IMR-90 (cell line): ENCODE results near the gene FAM118A. TPM values are rescaled to one million over a fixed set of nuclear protein-coding genes. Genes with fewer than 3 reads are reported as not detected.
A peak's percentile ranks its signal among the peaks of the same experiment; 100 is the strongest.

Experiments
- ATAC-seq: fragments of 200-7000 bp; cut with Tn5 transposase; 2 replicates; pipeline ENCODE4 v1.9.1; 2020; ENCODE audit warnings: low read depth, mild to moderate bottlenecking, moderate library complexity
- BruUV-seq: library from RNA; stranded (reverse); fragments of 400-500 nt; replicated peaks from 2 replicates; lab custom pipeline; 2021; lab: Mats Ljungman, UMichigan
- CTCF ChIA-PET: fragments of 300-600 bp; formaldehyde crosslinking; extraction: SDS; loops from one replicate; lab custom pipeline; 2021; ENCODE audit warnings: antibody characterized with exemption; lab: Yijun Ruan, JAX
- POLR2A ChIA-PET: fragments of 300-600 bp; sonication (Branson Sonifier 250); formaldehyde crosslinking; loops from one replicate; lab custom pipeline; 2022; ENCODE audit warnings: antibody characterized with exemption; ENCODE audit not compliant: unreplicated experiment; lab: Charles Lee
- DNase-seq: peaks from one replicate; pipeline ENCODE4 v3.0.0; 2013
- H2AFZ ChIP-seq: replicated peaks from 2 replicates; pipeline ENCODE3; 2013; ENCODE audit warnings: low read length, mild to moderate bottlenecking; ENCODE audit not compliant: poor library complexity
- H2AK5ac ChIP-seq: 2 replicates; pipeline ENCODE4 v1.6.1; 2013; ENCODE audit warnings: low read depth, low read length, inconsistent platforms
- H2AK9ac ChIP-seq: replicated peaks from 2 replicates; pipeline ENCODE3; 2013; ENCODE audit warnings: mild to moderate bottlenecking, low read depth, low read length, moderate library complexity; ENCODE audit not compliant: poor library complexity
- H2BK120ac ChIP-seq: 2 replicates; pipeline ENCODE4 v1.6.1; 2013; ENCODE audit warnings: low read depth, low read length, inconsistent platforms
- H2BK15ac ChIP-seq: 3 replicates; pipeline ENCODE4 v1.6.1; 2013; ENCODE audit warnings: low read depth, low read length, inconsistent platforms
- H2BK20ac ChIP-seq: 2 replicates; pipeline ENCODE4 v1.6.1; 2013; ENCODE audit warnings: low read depth, mild to moderate bottlenecking, inconsistent platforms, low read length, moderate library complexity
- H2BK5ac ChIP-seq: 2 replicates; pipeline ENCODE4 v1.6.1; 2013; ENCODE audit warnings: mild to moderate bottlenecking, low read depth, low read length, inconsistent platforms; ENCODE audit not compliant: poor library complexity, severe bottlenecking
- H3K14ac ChIP-seq: replicated peaks from 2 replicates; pipeline ENCODE4 v1.6.1; 2013; ENCODE audit warnings: low read depth, low read length, inconsistent platforms
- H3K18ac ChIP-seq: 2 replicates; pipeline ENCODE4 v1.6.1; 2013; ENCODE audit warnings: low read depth, low read length, control low read depth
- H3K23ac ChIP-seq: 2 replicates; pipeline ENCODE4 v1.6.1; 2013; ENCODE audit warnings: low read depth, low read length, inconsistent platforms
- H3K27ac ChIP-seq: 2 replicates; pipeline ENCODE4 v1.5.1; 2013; ENCODE audit warnings: mild to moderate bottlenecking, control low read depth, low read length; ENCODE audit not compliant: insufficient read depth
- H3K27me3 ChIP-seq: 2 replicates; pipeline ENCODE4 v1.6.1; 2013; ENCODE audit warnings: low read length; ENCODE audit not compliant: control insufficient read depth, insufficient read depth
- H3K36me3 ChIP-seq: 2 replicates; pipeline ENCODE4 v1.6.1; 2013; ENCODE audit warnings: low read length, mixed read lengths; ENCODE audit not compliant: control insufficient read depth, insufficient read depth
- H3K4ac ChIP-seq: 2 replicates; pipeline ENCODE4 v1.6.1; 2013; ENCODE audit warnings: low read depth, low read length, inconsistent platforms
- H3K4me1 ChIP-seq: 2 replicates; pipeline ENCODE4 v1.6.1; 2013; ENCODE audit warnings: low read length, mixed read lengths; ENCODE audit not compliant: control insufficient read depth, insufficient read depth
- H3K4me2 ChIP-seq: 2 replicates; pipeline ENCODE4 v1.6.1; 2013; ENCODE audit warnings: low read depth, mild to moderate bottlenecking, control low read depth, low read length, moderate library complexity
- H3K4me3 ChIP-seq: 2 replicates; pipeline ENCODE4 v1.5.1; 2013; ENCODE audit warnings: low read depth, mild to moderate bottlenecking, control low read depth, low read length, moderate library complexity; ENCODE audit not compliant: insufficient read depth
- H3K56ac ChIP-seq: 2 replicates; pipeline ENCODE4 v1.6.1; 2013; ENCODE audit warnings: low read length, inconsistent platforms; ENCODE audit not compliant: insufficient read depth; ENCODE audit errors: extremely low read depth
- H3K79me1 ChIP-seq, 2 experiments: 2 replicates each; pipeline ENCODE4 v1.6.1; 2013; ENCODE audit warnings: low read length in 2 of 2, inconsistent platforms in 1 of 2, low read depth in 1 of 2
- H3K9ac ChIP-seq: 2 replicates; pipeline ENCODE4 v1.6.1; 2013; ENCODE audit warnings: low read depth, low read length, control low read depth
- H3K9me1 ChIP-seq: 2 replicates; pipeline ENCODE4 v1.6.1; 2013; ENCODE audit warnings: low read length, inconsistent platforms; ENCODE audit not compliant: insufficient read depth
- H3K9me3 ChIP-seq: 2 replicates; pipeline ENCODE4 v1.6.1; 2013; ENCODE audit warnings: low read length; ENCODE audit not compliant: control insufficient read depth, insufficient read depth
- H4K20me1 ChIP-seq: 2 replicates; pipeline ENCODE4 v1.6.1; 2013; ENCODE audit warnings: low read length, inconsistent platforms; ENCODE audit not compliant: insufficient read depth
- H4K5ac ChIP-seq: 2 replicates; pipeline ENCODE4 v1.6.1; 2013; ENCODE audit warnings: mild to moderate bottlenecking, low read depth, low read length, control low read depth
- H4K8ac ChIP-seq, 2 experiments: 2 replicates each; pipeline ENCODE4 v1.6.1; 2013; ENCODE audit warnings: low read depth in 2 of 2, low read length in 2 of 2, control low read depth in 1 of 2, inconsistent platforms in 1 of 2
- H4K91ac ChIP-seq: 2 replicates; pipeline ENCODE4 v1.6.1; 2013; ENCODE audit warnings: low read depth, low read length, inconsistent platforms; ENCODE audit not compliant: insufficient read depth
- CHD1 ChIP-seq: IDR thresholded peaks from 2 replicates; pipeline ENCODE4 v1.6.1; 2012; ENCODE audit warnings: low read depth, low read length, improper control_type of control experiment
- MAFK ChIP-seq: IDR thresholded peaks from 2 replicates; pipeline ENCODE4 v1.6.1; 2012; ENCODE audit warnings: low read depth, low read length, improper control_type of control experiment
- SMC3 ChIP-seq: fragments of 150-350 bp; IDR thresholded peaks from 2 replicates; pipeline ENCODE4 v1.6.1; 2016; ENCODE audit warnings: low read depth, mild to moderate bottlenecking, antibody characterized with exemption, low read length, moderate library complexity
- WGBS, 2 experiments: methylation state at CpG; one replicate each; pipeline versions ENCODE4 v1.1.5 to v1.1.7; 2013; ENCODE audit warnings: missing lambda C conversion rate in 2 of 2; ENCODE audit not compliant: insufficient read length in 1 of 2; ENCODE audit errors: extremely low coverage in 2 of 2; 5-methylcytosine and 5-hydroxymethylcytosine counted together
- dilution Hi-C: fragments of 300-500 bp; cut with HindIII; formaldehyde crosslinking; loops from one replicate; pipeline ENCODE4 v1.14.3; 2018; ENCODE audit warnings: low sequenced_read_pairs; ENCODE audit not compliant: unreplicated experiment
- in situ Hi-C: fragments of 300-500 bp; cut with MboI; formaldehyde crosslinking; loops from 3 replicates; pipeline ENCODE4 v1.14.3; 2019; ENCODE audit warnings: low sequenced_read_pairs, inconsistent platforms, mixed read lengths
- intact Hi-C: fragments of 100-400 bp; cut with micrococcal nuclease; formaldehyde crosslinking; loops from 2 replicates; pipeline ENCODE4 v1.10.0; 2022
- polyA plus RNA-seq, 3 experiments: library from polyadenylated mRNA; depleted of rRNA; stranded (reverse); fragments of >200 nt; gene quantifications; 2 replicates each; pipeline ENCODE4 v1.2.3, GENCODE V29; 2012; ENCODE audit warnings: low replicate concordance in 1 of 3
- total RNA-seq: library from RNA; depleted of rRNA; stranded (reverse); fragments of >200 nt; gene quantifications from 2 replicates; pipeline ENCODE4 v1.2.3, GENCODE V29; 2012

The FAM118A gene
- total and polyA plus RNA-seq, 2 of the 4 experiments (the other 2 are of a cell fraction) = 20.6 to 95.6 TPM

- H3K4me3 ChIP-seq = peak overlapping the region; percentile 10; the same call in 1 of the 2 replicates
- H2AFZ ChIP-seq = peak overlapping the region; percentile 80
- H3K27ac ChIP-seq = peak overlapping the region; percentile 90
- H3K14ac ChIP-seq = peak overlapping the region; percentile 86
- ATAC-seq = peak; percentile 52
- intact Hi-C loops = loop anchor here (1.0 kb wide), 1 partner anchor 235 kb away; no protein-coding TSS in a partner anchor
- H4K91ac ChIP-seq = peak overlapping the region; percentile 79
- H3K4me2 ChIP-seq = peak overlapping the region; percentile 89
- H3K4me1 ChIP-seq = peaks cover 22% of the 10 kb centered on the region
- POLR2A ChIA-PET = interaction anchor here (1.0 kb wide), 1 partner anchor 11 kb away, joined by 3 read pairs; no protein-coding TSS in a partner anchor
- peak overlapping the region; percentile 78 for H2BK120ac ChIP-seq
- H2AK5ac ChIP-seq = peak overlapping the region; percentile 74; the same call in 1 of the 2 replicates
- peak; percentile 70 for DNase-seq
- H3K18ac ChIP-seq = peak overlapping the region; percentile 95
- no peaks in the 10 kb centered on the region for H3K9me3 ChIP-seq
- H3K36me3 ChIP-seq = peaks cover 14% of the 10 kb centered on the region
- CTCF ChIA-PET = interaction anchor here (1.4 kb wide), 1 partner anchor 18 kb away, joined by 3 read pairs; no protein-coding TSS in a partner anchor
- H4K8ac ChIP-seq = peak overlapping the region; percentile 75 to 85
- peak overlapping the region; percentile 86 for H3K23ac ChIP-seq
- peak overlapping the region; percentile 48 for H3K56ac ChIP-seq
- dilution Hi-C loops = no loop called here
- H4K20me1 ChIP-seq = peaks cover 24% of the 10 kb centered on the region; the same call in 1 of the 2 replicates
- H2BK15ac ChIP-seq = peak overlapping the region; percentile 56; the same call in 1 of the 3 replicates
- peaks cover 29 to 83% of the 10 kb centered on the region in 2 experiments for H3K79me1 ChIP-seq
- H3K9ac ChIP-seq = peak overlapping the region; percentile 63
- in situ Hi-C loops = no loop called here
- no TSS peak for BruUV-seq
- TF ChIP-seq CHD1 (no peak), MAFK (no peak), SMC3 (no peak)
- peak overlapping the region; percentile 94 for H4K5ac ChIP-seq
- H2AK9ac ChIP-seq = peak overlapping the region; percentile 70
- H2BK20ac ChIP-seq = peak overlapping the region; percentile 71; the same call in 1 of the 2 replicates
- H2BK5ac ChIP-seq = peak overlapping the region; percentile 84
- H3K9me1 ChIP-seq = peaks cover 20% of the 10 kb centered on the region
- peak overlapping the region; percentile 88 for H3K4ac ChIP-seq
- H3K27me3 ChIP-seq = no peaks in the 10 kb centered on the region
- WGBS, 2 experiments = 0% methylated on average over 2 of the region's 12 CpGs; no CpG with 5 or more reads in 1 of the 2 experiments
Observed at GRCh38 chr22:45318558-45319323, 9.0 kb downstream of the FAM118A start.
